Activated CD4-positive, alpha-beta T cell treated with anti-CD3 and anti-CD28 coated beads, Interleukin-2, amount 10 ng/mL, durations not matched to agents 7 days and 5 days (primary cell): ENCODE measurements around the gene CHAD. TPM values are rescaled to one million over a fixed set of nuclear protein-coding genes. Genes with fewer than 3 reads are reported as not detected.
"Not testable (repeated sequence)": the region's sequence is repeated elsewhere in the genome, so short reads cannot be mapped to it uniquely, and the experiment has no call there.

Source experiments
- CTCF ChIA-PET: fragments of 350-600 bp; sonication (Branson Sonifier 250); formaldehyde crosslinking; loops from one replicate; lab custom pipeline; 2021; ENCODE audit warnings: antibody characterized with exemption; lab: Charles Lee
- POLR2A ChIA-PET: fragments of 350-600 bp; sonication (Branson Sonifier 250); formaldehyde crosslinking; loops from one replicate; lab custom pipeline; 2021; ENCODE audit warnings: antibody characterized with exemption; lab: Charles Lee
- DNase-seq: peaks from one replicate; pipeline ENCODE4 v3.0.0-alpha.2; 2020
- H3K27ac Mint-ChIP-seq: one replicate; pipeline ENCODE4 v1.8.0; 2021; ENCODE audit warnings: mild to moderate bottlenecking, moderate library complexity, mixed read lengths
- H3K27me3 Mint-ChIP-seq: one replicate; pipeline ENCODE4 v1.8.0; 2021; ENCODE audit warnings: mixed read lengths
- H3K36me3 Mint-ChIP-seq: one replicate; pipeline ENCODE4 v1.8.0; 2021; ENCODE audit warnings: low read depth, mixed read lengths
- H3K4me1 Mint-ChIP-seq: one replicate; pipeline ENCODE4 v1.8.0; 2021; ENCODE audit warnings: mixed read lengths
- H3K4me3 Mint-ChIP-seq: one replicate; pipeline ENCODE4 v1.8.0; 2021; ENCODE audit warnings: mild to moderate bottlenecking, moderate library complexity, mixed read lengths
- H3K9me3 Mint-ChIP-seq: one replicate; pipeline ENCODE4 v1.8.0; 2021; ENCODE audit warnings: mixed read lengths
- total RNA-seq, 2 experiments: library from RNA; stranded (reverse); gene quantifications; one replicate each; pipeline ENCODE4 v1.2.3, GENCODE V29; 2021

Gene CHAD
- total RNA-seq, 2 experiments from 2014 or later: not detected

DNA sequence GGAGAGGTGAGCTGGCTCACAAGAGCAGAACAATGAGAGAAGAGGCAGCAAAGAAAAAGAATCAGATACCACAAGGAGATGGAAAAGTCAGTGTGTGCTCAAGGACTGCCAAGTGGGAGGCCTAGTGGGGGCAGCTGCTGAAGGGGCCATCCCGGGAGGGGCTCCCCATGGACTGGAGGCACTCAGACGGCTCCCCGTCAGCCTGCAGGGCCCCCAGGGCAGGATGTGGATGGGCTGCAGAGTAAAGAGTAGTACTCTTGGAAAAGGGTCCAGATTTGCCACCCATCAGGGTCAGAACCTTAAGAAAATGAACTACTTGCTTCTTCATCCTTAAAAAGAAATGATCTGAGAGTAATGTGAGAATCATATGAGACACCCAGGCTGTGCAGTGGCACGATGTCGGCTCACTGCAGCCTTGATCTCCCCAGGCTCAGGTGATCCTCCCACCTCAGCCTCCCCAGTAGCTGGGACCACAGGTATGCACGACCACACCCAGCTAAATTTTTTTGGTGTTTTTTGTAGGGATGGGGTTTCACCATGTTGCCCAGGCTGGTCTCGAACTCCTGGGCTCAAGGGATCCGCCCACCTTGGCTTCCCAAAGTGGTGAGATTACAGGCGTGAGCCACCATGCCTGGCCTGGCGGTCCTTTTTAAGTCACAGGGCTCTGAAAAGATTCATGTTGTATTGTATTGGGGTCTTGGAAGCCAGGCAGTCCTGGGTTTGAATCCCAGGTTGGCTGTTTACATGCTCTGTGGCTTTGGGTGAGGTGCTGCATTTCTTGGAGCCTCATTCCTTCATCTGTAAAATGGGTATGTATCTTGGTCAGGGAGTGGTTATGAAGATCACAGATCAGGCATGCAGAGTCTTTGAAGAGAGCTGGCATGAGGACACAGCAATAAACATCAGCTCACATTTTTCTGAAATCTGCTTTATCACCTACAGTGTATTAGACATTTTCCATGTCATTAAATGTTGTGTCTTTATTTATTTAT lies 27.5 kb downstream of the CHAD start:
- ChIA-PET POLR2A (no interaction called here), CTCF (interaction anchor here (0.6 to 1.2 kb wide), 2 partner anchors 15 to 591 kb away, joined by 3 read pairs; no protein-coding TSS in a partner anchor)
- Mint-ChIP-seq H3K4me3 (no peak overlapping the region), H3K27me3 (no peaks in the 10 kb centered on the region), H3K27ac (no peak overlapping the region), H3K36me3 (no peaks in the 10 kb centered on the region), H3K4me1 (no peaks in the 10 kb centered on the region), H3K9me3 (no peaks in the 10 kb centered on the region)
- DNase-seq: no peak

DNA sequence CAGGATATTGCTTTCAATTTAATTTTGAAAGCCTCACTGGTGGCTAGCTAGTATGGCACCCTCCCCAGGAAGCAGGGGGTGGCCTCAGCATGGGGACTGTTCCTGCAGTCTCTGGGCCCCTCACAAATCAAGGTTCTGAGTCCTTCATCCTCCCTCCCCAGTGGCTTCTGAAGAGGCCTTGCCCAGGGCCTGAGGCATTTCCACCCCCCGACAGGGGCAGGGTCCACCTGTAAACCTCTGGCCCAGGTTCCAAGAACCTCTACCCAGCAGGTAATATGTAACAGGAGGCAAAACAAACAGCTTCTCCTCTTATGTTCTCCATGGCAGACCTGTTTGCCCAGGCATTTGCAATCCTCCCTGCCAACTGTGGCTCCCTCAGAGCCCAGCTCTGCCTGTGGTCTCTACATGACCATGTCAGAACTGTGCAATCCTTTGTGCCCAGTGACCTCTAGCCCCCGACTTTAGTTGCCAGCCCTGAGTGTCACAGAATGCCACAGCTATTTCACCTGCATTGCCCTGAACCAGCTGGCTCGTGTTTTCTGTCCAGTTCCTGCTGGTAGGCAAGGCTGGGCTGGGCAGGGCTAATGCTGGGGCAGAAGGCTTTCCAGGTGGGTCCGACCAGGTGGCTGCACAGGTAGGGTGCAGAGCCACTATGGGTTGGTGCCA lies 28.4 kb downstream of the CHAD start:
- CTCF ChIA-PET: interaction anchor here (0.6 to 1.2 kb wide), 2 partner anchors 16 to 590 kb away, joined by 3 read pairs; no protein-coding TSS in a partner anchor
- H3K4me1 Mint-ChIP-seq: no peaks in the 10 kb centered on the region
- H3K27me3 Mint-ChIP-seq: no peaks in the 10 kb centered on the region
- no peaks in the 10 kb centered on the region for H3K36me3 Mint-ChIP-seq
- DNase-seq: no peak
- no peak overlapping the region for H3K4me3 Mint-ChIP-seq
- POLR2A ChIA-PET: no interaction called here
- H3K9me3 Mint-ChIP-seq: no peaks in the 10 kb centered on the region
- H3K27ac Mint-ChIP-seq: no peak overlapping the region

DNA sequence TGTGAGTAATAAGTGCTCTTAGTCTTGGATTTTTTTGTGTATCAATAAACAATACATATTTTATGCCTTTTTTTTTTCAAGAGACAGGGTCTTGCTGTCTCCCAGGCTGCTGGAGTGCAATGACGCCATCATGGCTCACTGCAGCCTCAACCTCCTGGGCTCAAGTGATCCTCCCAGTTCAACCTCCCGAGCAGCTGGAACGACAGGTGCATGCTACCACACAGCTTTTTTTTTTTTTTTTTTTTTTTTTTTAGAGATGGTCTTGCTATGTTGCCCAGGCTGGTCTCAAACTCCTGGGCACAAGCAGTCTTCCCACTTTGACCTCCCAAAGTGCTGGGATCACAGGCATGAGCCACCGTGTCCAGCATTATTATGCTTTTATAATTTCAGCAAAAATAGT lies 29.7 kb downstream of the CHAD start:
- no peaks in the 10 kb centered on the region for H3K27me3 Mint-ChIP-seq
- no peaks in the 10 kb centered on the region for H3K36me3 Mint-ChIP-seq
- no peak for DNase-seq
- no peak overlapping the region for H3K4me3 Mint-ChIP-seq
- H3K4me1 Mint-ChIP-seq: peaks cover 3% of the 10 kb centered on the region
- no peaks in the 10 kb centered on the region for H3K9me3 Mint-ChIP-seq
- ChIA-PET POLR2A (no interaction called here), CTCF (interaction anchor here (1.0 kb wide), 1 partner anchor 42 kb away, joined by 3 read pairs; the partner anchor contains the start of gene LRRC59)
- no peak overlapping the region for H3K27ac Mint-ChIP-seq

DNA sequence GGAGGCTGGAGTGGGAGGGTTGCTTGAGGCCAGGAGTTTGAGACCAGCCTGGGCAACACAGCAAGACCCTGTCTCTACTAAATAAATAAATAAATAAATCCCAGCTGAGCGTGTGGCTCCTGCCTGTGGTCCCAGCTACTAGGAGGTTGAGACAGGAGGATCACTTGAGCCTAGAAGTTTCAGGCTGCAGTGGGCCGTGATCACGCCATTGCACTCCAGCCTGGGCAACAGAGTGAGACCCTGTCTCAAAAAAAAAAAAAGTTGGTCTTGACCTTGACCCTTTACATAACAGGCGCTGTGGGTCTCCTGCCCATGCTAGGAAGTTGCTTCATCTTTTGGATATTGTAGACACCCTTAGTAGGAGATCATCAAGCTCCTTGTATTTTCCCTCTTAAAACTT lies 31.3 kb downstream of the CHAD start:
- H3K36me3 Mint-ChIP-seq: no peaks in the 10 kb centered on the region
- H3K27me3 Mint-ChIP-seq: no peaks in the 10 kb centered on the region
- H3K27ac Mint-ChIP-seq: no peak overlapping the region
- ChIA-PET POLR2A (no interaction called here), CTCF (interaction anchor here (0.5 to 1.1 kb wide), 4 partner anchors 40 to 287 kb away, joined by 3 to 4 read pairs (median 3); partner anchors contain the start of genes LRRC59 and PPP1R9B)
- H3K4me1 Mint-ChIP-seq: peaks cover 6% of the 10 kb centered on the region
- no peaks in the 10 kb centered on the region for H3K9me3 Mint-ChIP-seq
- H3K4me3 Mint-ChIP-seq: no peak overlapping the region
- DNase-seq: no peak

DNA sequence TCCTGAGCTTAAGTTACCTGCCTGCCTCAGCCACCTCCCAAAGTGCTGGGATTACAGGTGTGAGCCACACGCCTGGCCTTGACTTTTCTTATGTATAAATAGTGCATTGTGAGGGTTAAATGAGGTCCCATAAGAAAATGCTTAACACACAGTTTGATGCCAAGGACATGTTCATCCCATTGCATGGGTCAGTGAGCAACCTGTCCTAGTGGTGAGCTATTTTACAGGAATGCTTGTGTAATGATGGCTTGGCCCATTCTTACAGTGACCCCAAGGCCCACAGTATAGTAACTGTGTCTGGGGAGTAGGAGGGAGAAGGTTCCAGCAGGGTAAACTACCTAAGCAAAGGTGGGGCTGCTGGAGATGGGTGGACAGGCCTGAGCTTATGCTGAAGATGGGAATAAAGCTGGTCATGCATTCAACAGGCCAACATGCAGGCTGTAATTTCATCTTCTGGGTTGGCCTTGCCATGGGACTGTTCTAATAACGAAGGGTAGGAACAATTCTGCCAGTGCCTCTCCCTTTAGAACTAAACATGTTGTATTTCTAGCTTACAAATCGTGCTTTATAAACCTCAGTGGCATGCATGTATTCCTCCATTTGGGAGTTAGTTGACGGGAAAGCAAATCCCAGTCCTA lies 36.4 kb downstream of the CHAD start:
- Mint-ChIP-seq H3K9me3 (no peaks in the 10 kb centered on the region), H3K4me3 (no peak overlapping the region), H3K36me3 (no peaks in the 10 kb centered on the region), H3K4me1 (peaks cover 12% of the 10 kb centered on the region), H3K27me3 (no peaks in the 10 kb centered on the region), H3K27ac (no peak overlapping the region)
- CTCF ChIA-PET: interaction anchor here (1.1 to 1.5 kb wide), 2 partner anchors 28 to 35 kb away, joined by 3 to 5 read pairs; partner anchors contain the start of gene LRRC59
- no peak for DNase-seq
- POLR2A ChIA-PET: no interaction called here

DNA sequence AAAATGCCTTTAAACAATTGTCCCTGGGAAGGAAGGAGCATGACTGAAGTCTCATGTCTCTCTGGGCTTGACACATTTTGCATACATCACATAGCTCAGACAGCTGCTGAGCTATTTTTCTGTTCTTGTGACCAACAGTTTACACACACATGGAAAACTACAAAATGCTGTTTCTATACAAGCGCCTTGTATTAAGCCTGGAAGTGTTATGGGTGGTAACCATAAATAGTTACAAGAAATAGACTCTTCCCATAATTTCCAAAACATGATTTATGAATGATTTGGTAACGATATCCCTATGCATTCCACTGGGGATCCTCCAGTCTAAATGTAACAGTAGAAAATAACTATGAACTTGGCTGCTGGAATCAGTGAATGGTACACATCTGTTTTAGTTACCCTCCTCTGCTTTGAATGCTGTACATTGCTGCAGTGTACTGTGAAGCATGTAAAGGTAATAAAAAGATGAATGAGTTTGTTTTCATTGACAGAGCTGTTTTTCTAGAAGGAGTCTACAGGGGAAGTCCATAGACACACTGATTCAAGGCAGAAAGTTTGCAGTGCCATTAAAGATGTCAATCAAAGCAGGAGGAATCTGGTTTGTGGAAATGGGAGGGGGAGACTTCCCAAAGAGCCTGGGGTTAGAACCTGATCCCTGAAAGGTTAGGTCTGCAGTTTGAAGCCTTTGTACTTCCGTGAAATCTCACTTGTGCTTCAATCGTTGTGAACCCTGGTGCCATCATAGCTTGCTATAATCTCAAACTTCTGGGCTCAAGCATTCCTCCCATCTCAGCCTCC lies 37.7 kb downstream of the CHAD start:
- ChIA-PET POLR2A (no interaction called here), CTCF (interaction anchor here (1.5 to 2.3 kb wide), 2 partner anchors 34 kb away, joined by 5 to 13 read pairs; partner anchors contain the start of gene LRRC59)
- no peaks in the 10 kb centered on the region for H3K36me3 Mint-ChIP-seq
- H3K9me3 Mint-ChIP-seq: no peaks in the 10 kb centered on the region
- no peak overlapping the region for H3K4me3 Mint-ChIP-seq
- DNase-seq: no peak
- H3K4me1 Mint-ChIP-seq: peaks cover 18% of the 10 kb centered on the region
- no peak overlapping the region for H3K27ac Mint-ChIP-seq
- H3K27me3 Mint-ChIP-seq: no peaks in the 10 kb centered on the region

DNA sequence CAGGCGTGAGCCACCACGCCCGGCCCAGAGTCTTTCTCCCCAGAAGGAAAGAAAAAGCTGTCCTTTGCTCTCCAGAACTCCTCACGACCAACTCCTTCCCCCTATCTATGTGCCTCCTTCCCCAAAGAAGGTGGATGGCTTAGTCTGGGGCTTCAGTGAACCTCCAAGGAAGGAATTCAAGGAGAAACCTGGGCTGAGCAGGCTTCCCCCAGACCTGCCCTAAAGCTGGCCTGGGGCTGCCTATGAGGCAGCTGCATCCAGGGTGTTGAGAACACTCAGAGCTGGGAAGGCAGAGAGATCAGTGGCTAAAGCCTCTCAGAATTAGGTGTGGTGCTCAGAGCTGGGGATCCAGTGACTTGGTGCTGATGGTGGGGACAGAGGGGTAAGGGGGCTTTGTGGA lies 38.9 kb downstream of the CHAD start:
- H3K36me3 Mint-ChIP-seq: no peaks in the 10 kb centered on the region
- no peak overlapping the region for H3K27ac Mint-ChIP-seq
- no peak for DNase-seq
- H3K4me3 Mint-ChIP-seq: no peak overlapping the region
- H3K27me3 Mint-ChIP-seq: no peaks in the 10 kb centered on the region
- H3K9me3 Mint-ChIP-seq: no peaks in the 10 kb centered on the region
- ChIA-PET CTCF (interaction anchor here (0.6 to 2.3 kb wide), 2 partner anchors 32 to 785 kb away, joined by 5 to 13 read pairs; partner anchors contain the start of gene LRRC59), POLR2A (no interaction called here)
- H3K4me1 Mint-ChIP-seq: peaks cover 26% of the 10 kb centered on the region

DNA sequence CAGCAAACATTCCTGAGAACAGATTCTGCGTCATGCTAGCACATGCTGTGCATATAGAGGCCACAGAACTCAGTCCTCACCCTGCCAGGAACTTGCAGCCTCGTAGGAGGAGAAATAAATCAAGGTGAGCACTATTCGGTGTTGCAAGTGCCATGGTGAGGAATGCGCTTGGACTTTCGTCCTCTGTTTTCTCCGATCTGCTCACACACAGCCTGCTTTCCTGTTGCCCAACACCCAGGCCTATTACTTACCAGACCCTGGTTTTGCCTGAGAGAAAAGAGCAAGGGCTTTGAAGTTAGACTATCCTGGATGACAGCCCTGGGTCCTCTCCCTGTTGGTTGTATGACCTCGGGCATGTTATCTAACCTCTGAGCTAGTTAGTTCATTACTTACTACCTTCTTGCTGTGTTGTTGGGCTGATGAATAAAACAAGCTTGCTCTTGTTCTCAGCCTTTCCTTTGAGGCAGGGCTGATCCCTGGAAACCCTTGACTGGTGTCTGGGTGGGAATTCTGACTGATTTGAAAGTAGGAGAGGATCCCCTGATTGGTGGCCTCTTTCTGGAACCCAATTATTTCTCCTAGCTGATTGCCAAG lies 39.8 kb downstream of the CHAD start:
- no peak overlapping the region for H3K4me3 Mint-ChIP-seq
- POLR2A ChIA-PET: no interaction called here

DNA sequence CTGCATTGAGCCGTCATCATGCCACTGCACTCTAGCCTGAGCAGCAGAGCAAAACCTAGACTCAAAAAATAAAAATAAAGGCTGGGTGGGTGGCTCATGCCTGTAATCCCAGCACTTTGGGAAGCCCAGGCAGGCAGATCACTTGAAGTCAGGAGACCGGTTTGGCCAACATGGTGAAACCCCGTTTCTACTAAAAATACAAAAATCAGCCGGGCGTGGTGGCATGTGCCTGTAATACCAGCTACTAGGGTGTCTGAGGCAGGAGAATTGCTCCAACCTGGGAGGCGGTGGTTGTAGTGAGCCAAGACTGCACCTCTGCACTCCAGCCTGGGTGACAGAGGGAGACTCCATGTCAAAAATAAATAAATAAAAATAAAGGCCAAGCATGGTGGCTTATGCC lies 40.6 kb downstream of the CHAD start:
- H3K9me3 Mint-ChIP-seq, POLR2A ChIA-PET, H3K36me3 Mint-ChIP-seq, DNase-seq, H3K27me3 Mint-ChIP-seq, H3K27ac Mint-ChIP-seq: not testable (repeated sequence)
- Mint-ChIP-seq H3K4me3 (peak overlapping the region; percentile 5), H3K4me1 (peaks cover 23% of the 10 kb centered on the region)
- CTCF ChIA-PET: interaction anchor here (1.2 to 2.4 kb wide), 3 partner anchors 18 to 31 kb away, joined by 3 to 15 read pairs (median 5); partner anchors contain the start of gene LRRC59

More for the DNA sequence above, 39.8 kb downstream of the CHAD start:
- CTCF ChIA-PET: interaction anchor here (0.6 to 2.3 kb wide), 3 partner anchors 32 to 784 kb away, joined by 3 to 13 read pairs (median 5); partner anchors contain the start of gene LRRC59
- Mint-ChIP-seq H3K27me3 (no peaks in the 10 kb centered on the region), H3K4me1 (peaks cover 23% of the 10 kb centered on the region), H3K27ac (no peak overlapping the region), H3K9me3 (no peaks in the 10 kb centered on the region), H3K36me3 (no peaks in the 10 kb centered on the region)
- no peak for DNase-seq

DNA sequence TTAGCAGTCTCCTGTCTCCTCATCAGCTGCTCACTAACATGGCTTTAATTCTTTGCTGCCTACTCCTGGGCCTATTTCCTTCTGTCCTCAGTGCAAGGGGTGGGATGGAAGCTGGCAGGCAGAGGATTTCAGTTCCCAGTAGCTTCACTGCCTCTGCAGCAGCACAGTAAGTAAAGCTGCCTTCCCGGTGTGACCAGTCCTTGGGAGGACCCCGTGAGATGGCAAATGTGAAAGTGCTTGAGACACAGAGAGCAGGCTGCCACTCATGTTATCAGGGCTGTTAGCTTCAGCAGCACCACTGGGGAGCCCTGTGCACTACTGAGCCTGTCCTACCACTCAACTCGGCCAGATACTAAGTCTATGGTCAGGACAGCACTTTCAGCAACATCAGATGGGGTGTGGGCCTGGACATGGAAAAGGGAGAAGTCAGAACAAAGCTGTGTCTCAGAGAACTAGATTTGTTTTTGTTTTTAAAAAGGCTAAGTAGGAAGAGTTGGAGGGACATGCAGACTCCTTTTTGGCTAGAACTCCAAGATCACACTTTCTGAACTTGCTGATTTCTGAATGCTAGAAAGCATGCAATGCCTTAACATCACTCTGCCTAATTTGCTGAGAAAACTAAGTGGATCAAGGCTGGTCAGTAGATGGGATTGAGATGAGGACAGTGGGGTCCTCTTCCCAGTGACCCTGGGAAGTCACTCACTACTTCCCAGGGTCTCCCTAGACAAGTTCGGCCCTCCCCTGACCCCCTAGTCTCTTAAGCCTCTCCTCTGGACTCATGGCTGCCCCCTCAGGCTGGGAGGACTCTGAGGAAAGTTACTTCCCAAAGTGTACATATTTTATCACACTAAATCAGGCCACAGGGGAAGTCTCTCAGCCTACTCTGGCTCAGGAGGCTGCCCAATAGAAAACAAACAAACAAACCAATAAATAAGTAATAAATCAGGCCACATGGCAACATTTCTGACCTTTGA lies 41.6 kb downstream of the CHAD start:
- peak overlapping the region; percentile 74 for H3K27ac Mint-ChIP-seq
- H3K27me3 Mint-ChIP-seq: no peaks in the 10 kb centered on the region
- H3K9me3 Mint-ChIP-seq: no peaks in the 10 kb centered on the region
- peak overlapping the region; percentile 81 for H3K4me3 Mint-ChIP-seq
- peaks cover 23% of the 10 kb centered on the region for H3K4me1 Mint-ChIP-seq
- ChIA-PET POLR2A (no interaction called here), CTCF (interaction anchor here (1.2 to 2.4 kb wide), 4 partner anchors 11 to 30 kb away, joined by 3 to 15 read pairs (median 4); partner anchors contain the start of gene LRRC59)
- peak; percentile 35 for DNase-seq
- no peaks in the 10 kb centered on the region for H3K36me3 Mint-ChIP-seq
